Measurements from ENCODE around the gene ZSCAN18. TPM values are rescaled to one million over a fixed set of nuclear protein-coding genes. Genes with fewer than 3 reads are reported as not detected.

The ZSCAN18 gene
- total and polyA plus RNA-seq, 8 donors = 17.3 to 93.0 (median 21.5) TPM

- Histone ChIP-seq H3K27ac (peak overlapping the region; percentile 46 to 80 (median 72)), H3K4me3 (peak overlapping the region; percentile 35 to 55 (median 48)), H3K9me3 (peaks cover 0 to 3% (median 0%) of the 10 kb centered on the region in 4 donors), H3K36me3 (peaks cover 0 to 4% (median 0%) of the 10 kb centered on the region in 3 donors), H3K27me3 (no peaks in the 10 kb centered on the region), H3K4me1 (no peaks in the 10 kb centered on the region)
- FAIRE-seq = no peak
- ATAC-seq = peak in 2 of 4 donors; percentile 13 to 19
- intact Hi-C loops (cut with DNase I) = no loop called here
- 15 to 17% methylated on average over 26 to 28 of the region's 28 CpGs for WGBS, 2 donors
- TF ChIP-seq CTCF (IDR thresholded peaks at IDR 0.05) = no peak
- no peak for DNase-seq
Observed at GRCh38 chr19:58059671-58060078, 38.4 kb downstream of the ZSCAN18 start.

- peak within 1 kb of the TSS; percentile 46 to 80 (median 72) for H3K27ac ChIP-seq
- no peaks in the 10 kb centered on the region for H3K27me3 ChIP-seq
- 0 to 1% methylated on average over 46 to 62 of the region's 62 CpGs for WGBS, 2 donors
- ATAC-seq = peak; percentile 97
- peak within 1 kb of the TSS; percentile 35 to 55 (median 48) for H3K4me3 ChIP-seq
- DNase-seq = peak; percentile 78 to 90 (median 84)
- H3K36me3 ChIP-seq = no peaks in the 10 kb centered on the region
- intact Hi-C loops (cut with DNase I) = no loop called here
- no peaks in the 10 kb centered on the region for H3K4me1 ChIP-seq
- peaks cover 0 to 3% (median 0%) of the 10 kb centered on the region in 4 donors for H3K9me3 ChIP-seq
- FAIRE-seq = no peak
- TF ChIP-seq CTCF (IDR thresholded peaks at IDR 0.05) = no peak
Observed at GRCh38 chr19:58059003-58059670, 38.9 kb downstream of the ZSCAN18 start, which contains the start of gene ZNF135. Gene ZNF135 (plus strand): TSS chr19:58059282. CDS start chr19:58060003, 721 bp downstream.

- no peak for DNase-seq
- no peak for ATAC-seq
- TF ChIP-seq CTCF (IDR thresholded peaks at IDR 0.05) = no peak
- intact Hi-C loops (cut with DNase I) = no loop called here
- H3K27ac ChIP-seq = peak overlapping the region in 3 of 4 donors; percentile 46 to 80 (median 78)
- peak overlapping the region in 2 of 4 donors; percentile 53 to 55 for H3K4me3 ChIP-seq
- H3K27me3 ChIP-seq = no peaks in the 10 kb centered on the region
- FAIRE-seq = no peak
- WGBS, 2 donors = 84 to 89% methylated on average over 13 of the region's 13 CpGs
- peaks cover 0 to 3% (median 0%) of the 10 kb centered on the region in 4 donors for H3K9me3 ChIP-seq
- H3K36me3 ChIP-seq = no peaks in the 10 kb centered on the region
- no peaks in the 10 kb centered on the region for H3K4me1 ChIP-seq
Observed at GRCh38 chr19:58058467-58058866, 39.6 kb downstream of the ZSCAN18 start.

- Histone ChIP-seq H3K4me1 (no peaks in the 10 kb centered on the region), H3K4me3 (no peak overlapping the region), H3K36me3 (no peaks in the 10 kb centered on the region), H3K9me3 (peaks cover 0 to 3% (median 0%) of the 10 kb centered on the region in 4 donors), H3K27me3 (no peaks in the 10 kb centered on the region), H3K27ac (no peak overlapping the region)
- TF ChIP-seq CTCF (IDR thresholded peaks at IDR 0.05) = no peak
- FAIRE-seq (no peak), DNase-seq (no peak), ATAC-seq (no peak)
- intact Hi-C loops (cut with DNase I) = no loop called here
- WGBS, 2 donors = 72 to 91% methylated on average over 8 of the region's 8 CpGs
Observed at GRCh38 chr19:58056861-58057260, 41.2 kb downstream of the ZSCAN18 start.

GRCh38 chr19:58056261-58056660 lies 41.8 kb downstream of the ZSCAN18 start:
- 78 to 86% methylated on average over 8 of the region's 8 CpGs for WGBS, 2 donors
- DNase-seq (no peak), FAIRE-seq (no peak), ATAC-seq (no peak)
- H3K4me1 ChIP-seq = no peaks in the 10 kb centered on the region
- no peak overlapping the region for H3K27ac ChIP-seq
- no peak overlapping the region for H3K4me3 ChIP-seq
- no peak for TF ChIP-seq CTCF (IDR thresholded peaks at IDR 0.05)
- intact Hi-C loops (cut with DNase I) = no loop called here
- no peaks in the 10 kb centered on the region for H3K36me3 ChIP-seq
- peaks cover 0 to 3% (median 0%) of the 10 kb centered on the region in 4 donors for H3K9me3 ChIP-seq
- no peaks in the 10 kb centered on the region for H3K27me3 ChIP-seq

Data from pancreas (tissue), 10 donors.